GM12874 (cell line): ENCODE results near the gene COASY.

Experiments used
- TF ChIP-seq, protein P1 (sequence below): IDR thresholded peaks from 2 replicates; pipeline ENCODE4 v1.5.1; 2011; ENCODE audit warnings: low read depth, mild to moderate bottlenecking, control low read depth, low read length, moderate library complexity; ENCODE audit not compliant: insufficient read depth

Gene COASY

GRCh38 chr17:42518046-42518754, 43.7 kb upstream of the COASY start:
- TF ChIP-seq, protein P1, sequence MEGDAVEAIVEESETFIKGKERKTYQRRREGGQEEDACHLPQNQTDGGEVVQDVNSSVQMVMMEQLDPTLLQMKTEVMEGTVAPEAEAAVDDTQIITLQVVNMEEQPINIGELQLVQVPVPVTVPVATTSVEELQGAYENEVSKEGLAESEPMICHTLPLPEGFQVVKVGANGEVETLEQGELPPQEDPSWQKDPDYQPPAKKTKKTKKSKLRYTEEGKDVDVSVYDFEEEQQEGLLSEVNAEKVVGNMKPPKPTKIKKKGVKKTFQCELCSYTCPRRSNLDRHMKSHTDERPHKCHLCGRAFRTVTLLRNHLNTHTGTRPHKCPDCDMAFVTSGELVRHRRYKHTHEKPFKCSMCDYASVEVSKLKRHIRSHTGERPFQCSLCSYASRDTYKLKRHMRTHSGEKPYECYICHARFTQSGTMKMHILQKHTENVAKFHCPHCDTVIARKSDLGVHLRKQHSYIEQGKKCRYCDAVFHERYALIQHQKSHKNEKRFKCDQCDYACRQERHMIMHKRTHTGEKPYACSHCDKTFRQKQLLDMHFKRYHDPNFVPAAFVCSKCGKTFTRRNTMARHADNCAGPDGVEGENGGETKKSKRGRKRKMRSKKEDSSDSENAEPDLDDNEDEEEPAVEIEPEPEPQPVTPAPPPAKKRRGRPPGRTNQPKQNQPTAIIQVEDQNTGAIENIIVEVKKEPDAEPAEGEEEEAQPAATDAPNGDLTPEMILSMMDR, result no peak

- TF ChIP-seq, protein P1, result no peak
Measured at GRCh38 chr17:42518755-42519545, 43.0 kb upstream of the COASY start.

DNA sequence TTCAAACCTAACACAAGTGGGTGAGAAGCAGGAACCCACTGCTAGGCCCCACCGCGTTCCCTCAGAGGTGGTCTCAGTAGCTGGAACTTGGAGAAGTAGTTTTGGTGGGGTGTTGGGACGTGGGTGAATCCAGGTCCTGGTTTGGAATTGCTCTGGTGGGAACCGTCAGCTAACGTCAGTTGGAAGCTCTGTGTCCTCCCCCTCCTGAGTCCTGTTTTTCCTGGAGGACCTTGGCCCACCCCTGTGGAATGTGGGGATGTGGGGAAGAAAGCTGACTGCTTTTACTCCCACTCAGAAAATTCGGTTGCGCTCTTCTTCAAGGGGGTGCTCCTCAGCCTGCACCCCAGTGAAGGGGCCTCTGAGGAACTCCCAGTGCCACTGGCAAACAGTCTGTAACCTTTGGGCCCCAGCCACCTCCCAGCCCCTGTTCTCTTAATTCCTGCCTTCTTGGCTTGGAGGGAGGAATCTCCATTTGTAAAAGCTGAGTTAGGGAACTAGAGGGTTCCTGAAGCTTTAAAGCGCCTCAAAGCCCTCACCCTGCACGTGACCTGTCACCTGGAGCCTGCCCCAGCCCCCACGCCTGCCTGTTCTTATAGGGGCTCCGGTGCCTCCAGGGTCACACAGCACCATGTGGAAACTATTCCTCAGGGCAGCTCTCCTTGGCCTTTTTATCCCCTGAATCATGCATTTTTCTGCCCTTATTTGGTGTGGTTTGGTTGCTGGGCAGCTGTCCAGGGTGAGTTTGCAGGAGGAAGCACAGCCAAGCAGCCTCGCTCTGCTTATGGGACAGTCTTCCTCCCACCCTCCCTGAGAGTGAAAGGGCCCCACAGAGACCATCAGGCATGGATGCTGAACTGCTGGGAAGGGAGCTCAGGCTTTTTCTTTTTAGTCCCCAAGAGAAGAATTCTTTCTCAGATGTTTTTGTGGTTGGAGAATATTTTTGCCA, 42.1 kb upstream of the COASY start:
- TF ChIP-seq, protein P1, result no peak

DNA sequence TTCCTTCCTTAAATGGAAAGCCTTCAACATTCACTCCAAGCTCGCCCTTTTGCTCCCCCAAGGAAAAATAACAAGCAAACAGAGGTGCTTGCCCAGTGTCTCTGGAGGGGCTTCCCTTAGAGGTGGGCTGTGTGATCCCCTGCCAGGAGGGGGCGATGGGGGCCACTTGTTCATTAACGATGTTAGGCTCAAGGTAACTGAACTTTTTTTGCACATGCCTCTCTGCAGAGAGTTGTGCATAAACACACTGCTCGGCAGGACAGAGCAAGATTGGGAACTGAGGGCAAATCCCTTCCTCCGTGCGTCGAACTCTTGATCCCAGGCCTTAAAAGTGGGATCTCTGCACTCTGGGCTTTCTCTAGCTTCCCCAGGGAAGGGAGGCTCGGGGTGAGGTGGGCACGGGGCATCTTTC, 41.4 kb upstream of the COASY start:
- TF ChIP-seq, protein P1, result peak; percentile 51

GRCh38 chr17:42521036-42521435, 40.9 kb upstream of the COASY start:
- TF ChIP-seq, protein P1, result no peak

- TF ChIP-seq, protein P1, result no peak
Measured at GRCh38 chr17:42521666-42522262, 40.2 kb upstream of the COASY start.
